AG09309 (cell line): ENCODE measurements around the gene STK39.
A peak's percentile ranks its signal among the peaks of the same experiment; 100 is the strongest.

Source experiments
- DNase-seq: peaks from one replicate; pipeline ENCODE4 v3.0.0-alpha.2; 2010; ENCODE audit warnings: low read depth
- H3K4me3 ChIP-seq: 2 replicates; pipeline ENCODE4 v1.5.1; 2011; ENCODE audit warnings: mild to moderate bottlenecking, low read depth, low read length, moderate library complexity; ENCODE audit not compliant: control insufficient read depth
- TF ChIP-seq, protein P1 (sequence below): IDR thresholded peaks from 2 replicates; pipeline ENCODE4 v1.5.1; 2011; ENCODE audit warnings: mild to moderate bottlenecking, low read depth, low read length, inconsistent platforms; ENCODE audit not compliant: insufficient read depth, control insufficient read depth; ENCODE audit errors: missing control alignments

STK39 gene

DNA sequence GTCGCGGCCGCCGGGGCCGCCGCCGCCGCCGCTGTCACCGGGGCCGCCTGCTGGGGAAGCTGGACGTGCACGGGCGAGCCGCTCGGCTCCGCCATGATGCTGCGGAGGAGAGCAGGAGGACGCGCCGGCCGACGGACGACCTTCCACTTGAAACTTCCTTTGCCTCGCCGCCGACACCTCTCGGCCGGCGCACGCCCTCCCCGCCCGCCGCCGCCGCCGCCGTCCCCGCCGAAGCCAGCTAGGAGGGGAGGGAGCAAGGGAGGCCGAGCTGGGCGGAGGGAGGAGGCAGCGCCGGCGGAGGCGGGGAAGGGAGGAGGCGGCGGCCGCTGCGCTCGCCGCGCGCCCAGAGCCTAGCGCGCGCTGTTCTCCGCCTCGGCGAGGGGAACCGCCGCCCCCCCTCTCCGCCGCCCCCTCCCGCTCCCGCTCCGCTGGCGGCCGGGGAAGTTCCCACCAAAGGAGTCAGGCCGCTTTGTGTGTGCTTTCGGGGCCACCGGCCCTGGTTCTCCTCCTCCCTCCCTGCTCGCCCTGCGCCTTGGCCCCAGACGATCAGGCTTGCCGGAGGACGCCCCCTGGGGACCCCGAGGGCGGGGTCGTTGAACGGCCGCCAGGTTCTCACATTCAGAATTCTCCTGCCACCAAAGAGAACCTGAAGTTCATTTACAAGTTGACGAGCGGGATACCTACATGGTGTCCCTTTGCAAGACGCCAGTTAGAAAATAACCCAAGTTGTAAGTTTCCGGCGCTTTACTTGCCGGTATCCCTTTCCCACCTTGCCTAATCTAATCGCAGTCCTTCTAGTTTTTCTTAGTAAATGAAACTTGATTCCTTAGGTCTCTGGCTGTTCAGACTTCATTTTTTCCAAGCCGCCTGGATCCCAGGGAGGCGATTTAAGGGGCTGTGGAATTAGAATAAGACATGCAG is at the start of gene STK39:
STK39 (minus strand) TSS at position 255 of the 921 bp plus-strand sequence; CDS start at position 95, 160 bp downstream.
- TF ChIP-seq, protein P1, sequence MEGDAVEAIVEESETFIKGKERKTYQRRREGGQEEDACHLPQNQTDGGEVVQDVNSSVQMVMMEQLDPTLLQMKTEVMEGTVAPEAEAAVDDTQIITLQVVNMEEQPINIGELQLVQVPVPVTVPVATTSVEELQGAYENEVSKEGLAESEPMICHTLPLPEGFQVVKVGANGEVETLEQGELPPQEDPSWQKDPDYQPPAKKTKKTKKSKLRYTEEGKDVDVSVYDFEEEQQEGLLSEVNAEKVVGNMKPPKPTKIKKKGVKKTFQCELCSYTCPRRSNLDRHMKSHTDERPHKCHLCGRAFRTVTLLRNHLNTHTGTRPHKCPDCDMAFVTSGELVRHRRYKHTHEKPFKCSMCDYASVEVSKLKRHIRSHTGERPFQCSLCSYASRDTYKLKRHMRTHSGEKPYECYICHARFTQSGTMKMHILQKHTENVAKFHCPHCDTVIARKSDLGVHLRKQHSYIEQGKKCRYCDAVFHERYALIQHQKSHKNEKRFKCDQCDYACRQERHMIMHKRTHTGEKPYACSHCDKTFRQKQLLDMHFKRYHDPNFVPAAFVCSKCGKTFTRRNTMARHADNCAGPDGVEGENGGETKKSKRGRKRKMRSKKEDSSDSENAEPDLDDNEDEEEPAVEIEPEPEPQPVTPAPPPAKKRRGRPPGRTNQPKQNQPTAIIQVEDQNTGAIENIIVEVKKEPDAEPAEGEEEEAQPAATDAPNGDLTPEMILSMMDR: peak; percentile 3
- peak within 1 kb of the TSS; percentile 63 for H3K4me3 ChIP-seq
- no peak for DNase-seq

DNA sequence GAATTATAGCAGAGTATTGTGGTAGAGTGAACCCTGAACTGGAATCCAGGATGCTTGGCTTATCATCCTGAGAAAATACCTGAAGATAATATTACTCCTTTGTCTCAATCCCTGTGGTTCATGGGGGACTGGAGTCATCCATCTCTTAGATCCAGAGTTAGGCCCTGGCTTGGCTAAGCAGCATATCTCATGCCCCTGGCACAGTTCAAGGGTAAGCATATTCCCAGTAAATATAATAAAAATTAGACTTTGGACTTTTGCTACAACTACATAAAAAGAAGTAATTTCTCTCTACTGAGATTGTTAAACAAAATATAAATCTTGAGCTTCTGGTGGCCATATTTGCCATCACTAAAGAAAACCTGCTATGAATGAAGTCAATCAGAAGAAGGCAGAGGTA is 47.7 kb upstream of the STK39 start:
- no peak overlapping the region for H3K4me3 ChIP-seq
- TF ChIP-seq, protein P1: no peak
- no peak for DNase-seq

DNA sequence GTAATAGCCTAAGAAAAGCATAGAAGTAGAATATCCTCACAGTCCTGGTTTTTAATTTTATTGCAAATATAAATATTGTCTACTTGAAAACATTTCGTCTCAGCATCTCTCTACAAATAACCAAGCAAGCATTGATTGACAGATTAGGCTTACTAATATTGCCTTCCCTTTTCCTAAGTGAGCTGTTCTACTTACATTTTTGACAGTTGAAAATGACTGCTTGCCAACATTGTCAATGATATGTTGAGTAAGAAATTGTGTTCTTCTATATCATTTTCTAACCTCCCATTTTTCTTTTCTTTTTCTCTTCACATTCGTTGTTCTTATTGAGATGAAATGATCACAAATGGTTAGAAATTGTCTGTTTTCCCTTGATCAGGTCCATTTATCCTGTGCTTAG is 47.0 kb upstream of the STK39 start:
- TF ChIP-seq, protein P1: no peak
- DNase-seq: no peak

DNA sequence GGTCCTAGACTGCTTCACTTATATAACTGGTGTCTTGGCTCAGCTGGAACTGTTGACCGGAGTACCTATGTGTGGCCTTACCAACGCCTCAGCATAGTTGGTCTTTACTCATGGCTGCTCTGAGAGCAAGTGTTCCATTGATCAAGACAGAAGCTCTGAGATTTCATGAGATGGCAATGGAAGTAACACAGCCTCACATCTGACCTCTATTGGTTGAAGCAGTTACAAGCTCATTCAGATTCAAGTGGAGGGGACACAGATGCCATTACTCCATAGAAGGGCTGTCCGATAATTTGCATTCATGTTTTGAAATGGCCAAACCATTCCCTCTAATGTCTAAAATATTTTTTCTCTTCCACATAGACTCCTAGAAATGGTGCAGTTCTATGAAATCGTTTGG is 46.4 kb upstream of the STK39 start:
- H3K4me3 ChIP-seq: no peak overlapping the region
- TF ChIP-seq, protein P1: peak; percentile 19
- no peak for DNase-seq

More for the DNA sequence above, 47.0 kb upstream of the STK39 start:
- no peak overlapping the region for H3K4me3 ChIP-seq

DNA sequence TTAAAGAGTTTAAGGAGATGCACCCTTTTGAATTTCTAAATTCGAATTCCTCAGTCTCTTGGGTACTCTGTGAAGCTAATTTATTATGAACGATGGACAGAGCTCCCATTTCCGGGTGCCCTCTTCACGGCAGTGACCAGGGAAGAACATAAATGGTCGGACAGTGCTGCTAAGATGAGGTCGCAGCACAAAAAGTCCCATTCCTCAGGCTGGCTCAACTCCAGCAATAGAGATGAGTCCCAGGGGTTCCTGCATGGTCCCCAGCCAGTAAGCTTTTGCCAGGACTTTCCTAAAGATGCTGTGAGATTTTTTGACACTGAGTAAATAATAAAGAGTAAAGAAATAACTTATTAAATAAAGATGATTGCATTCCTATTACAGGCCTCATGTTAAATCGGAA is 43.0 kb upstream of the STK39 start:
- TF ChIP-seq, protein P1: no peak
- DNase-seq: no peak
- H3K4me3 ChIP-seq: no peak overlapping the region

DNA sequence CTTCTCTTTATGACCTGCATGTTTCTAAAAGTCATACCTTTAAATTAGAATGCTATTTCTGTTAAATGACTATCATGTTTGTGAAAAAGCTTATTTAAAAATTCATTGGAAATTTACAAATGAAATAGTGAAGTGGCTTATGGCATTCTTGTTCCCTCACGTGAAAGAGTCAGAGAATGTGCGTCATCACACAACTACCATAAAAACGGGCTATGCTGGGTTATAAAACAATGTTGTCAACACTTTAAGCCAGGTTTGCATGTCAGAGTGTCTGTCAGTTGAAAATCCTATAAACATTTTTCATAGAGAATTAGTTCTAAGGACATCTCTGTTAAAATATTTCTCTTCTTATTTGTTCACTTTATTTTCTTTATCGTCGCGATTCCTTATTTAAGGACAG is 42.5 kb upstream of the STK39 start:
- DNase-seq: no peak
- no peak overlapping the region for H3K4me3 ChIP-seq
- TF ChIP-seq, protein P1: no peak
